CD4-positive, alpha-beta T cell treated with Interferon gamma for 1 hour (primary cell): ENCODE data around the gene TK2.
"Not testable (repeated sequence)": the region's sequence is repeated elsewhere in the genome, so short reads cannot be mapped to it uniquely, and the experiment has no call there.

Experiments used
- DNase-seq: peaks from one replicate; pipeline ENCODE4 v3.0.0-alpha.2; 2020

Gene TK2

GRCh38 chr16:66549284-66550131 is at the start of gene TK2:
TSS of gene TK2 (minus strand) at chr16:66550122. CDS start at chr16:66550061, 61 bp downstream.
- DNase-seq, result peak; percentile 48

GRCh38 chr16:66598111-66598510 is 48.2 kb upstream of the TK2 start:
- no peak for DNase-seq

- no peak for DNase-seq
Measured at GRCh38 chr16:66596986-66597848, 47.3 kb upstream of the TK2 start.

GRCh38 chr16:66596559-66596958 is 46.6 kb upstream of the TK2 start:
- not testable (repeated sequence) for DNase-seq

- no peak for DNase-seq
Measured at GRCh38 chr16:66594739-66595138, 44.8 kb upstream of the TK2 start.

- DNase-seq, result no peak
Measured at GRCh38 chr16:66592814-66593213, 42.9 kb upstream of the TK2 start.

GRCh38 chr16:66592241-66592640 is 42.3 kb upstream of the TK2 start:
- no peak for DNase-seq

- DNase-seq, result no peak
Measured at GRCh38 chr16:66591018-66591417, 41.1 kb upstream of the TK2 start.

GRCh38 chr16:66590322-66590721 is 40.4 kb upstream of the TK2 start:
- DNase-seq, result no peak

GRCh38 chr16:66588981-66589713 is 39.2 kb upstream of the TK2 start:
- DNase-seq, result peak; percentile 80

- no peak for DNase-seq
Measured at GRCh38 chr16:66587881-66588600, 38.1 kb upstream of the TK2 start.

- DNase-seq, result no peak
Measured at GRCh38 chr16:66585481-66586239, 35.7 kb upstream of the TK2 start.

- no peak for DNase-seq
Measured at GRCh38 chr16:66581246-66581952, 31.5 kb upstream of the TK2 start.

- DNase-seq, result no peak
Measured at GRCh38 chr16:66580605-66581209, 30.8 kb upstream of the TK2 start.

- no peak for DNase-seq
Measured at GRCh38 chr16:66578651-66579531, 29.0 kb upstream of the TK2 start, which contains the start of gene CMTM2. TSS of gene CMTM2 (plus strand) at chr16:66579463. CDS start at chr16:66579608, 145 bp downstream.

- no peak for DNase-seq
Measured at GRCh38 chr16:66576296-66576695, 26.4 kb upstream of the TK2 start.

- DNase-seq, result no peak
Measured at GRCh38 chr16:66575060-66575459, 25.1 kb upstream of the TK2 start.

GRCh38 chr16:66574531-66574930 is 24.6 kb upstream of the TK2 start:
- DNase-seq, result no peak

- no peak for DNase-seq
Measured at GRCh38 chr16:66574081-66574480, 24.2 kb upstream of the TK2 start.
